Fibroblast of lung (primary cell): ENCODE measurements around the gene AR. TPM values are rescaled to one million over a fixed set of nuclear protein-coding genes. Genes with fewer than 3 reads are reported as not detected.

Experiments used
- DNase-seq, 2 donors: peaks; one replicate each; pipeline versions ENCODE4 v3.0.0 to v3.0.0-alpha.2; 2010; ENCODE audit warnings: low read depth in 2 of 2
- H2AFZ ChIP-seq: 2 replicates; pipeline ENCODE4 v1.5.1; 2012; ENCODE audit warnings: low read length, control low read depth, inconsistent platforms
- H3K27ac ChIP-seq: 2 replicates; pipeline ENCODE4 v1.5.1; 2011; ENCODE audit warnings: low read length, control low read depth; ENCODE audit not compliant: insufficient read depth
- H3K27me3 ChIP-seq: 2 replicates; pipeline ENCODE4 v1.5.1; 2011; ENCODE audit warnings: mild to moderate bottlenecking, low read length; ENCODE audit not compliant: control insufficient read depth, insufficient read depth
- H3K36me3 ChIP-seq: 2 replicates; pipeline ENCODE4 v1.5.1; 2011; ENCODE audit warnings: low read length; ENCODE audit not compliant: control insufficient read depth, insufficient read depth
- H3K4me1 ChIP-seq: 2 replicates; pipeline ENCODE4 v1.5.1; 2011; ENCODE audit warnings: low read length; ENCODE audit not compliant: control insufficient read depth, insufficient read depth; ENCODE audit errors: extremely low read depth
- H3K4me2 ChIP-seq: 2 replicates; pipeline ENCODE4 v1.5.1; 2011; ENCODE audit warnings: low read length, control low read depth; ENCODE audit not compliant: insufficient read depth; ENCODE audit errors: extremely low read depth
- H3K4me3 ChIP-seq, 4 experiments: fragments of 200-600 bp in 1 of 4; sonication (generic) in 1 of 4; replicated peaks in 1 of 4; 2 replicates each; pipeline ENCODE4 v1.5.1; 2011 to 2016; ENCODE audit warnings: low read length in 4 of 4, low read depth in 3 of 4, mild to moderate bottlenecking in 3 of 4, control low read depth in 2 of 4, inconsistent platforms in 1 of 4, mixed read lengths in 1 of 4; ENCODE audit not compliant: insufficient read depth in 1 of 4; ENCODE audit errors: control extremely low read depth in 1 of 4
- H3K79me2 ChIP-seq: 2 replicates; pipeline ENCODE4 v1.5.1; 2012; ENCODE audit warnings: mild to moderate bottlenecking, low read length, inconsistent platforms; ENCODE audit not compliant: control insufficient read depth, insufficient read depth
- H3K9ac ChIP-seq: 2 replicates; pipeline ENCODE4 v1.5.1; 2011; ENCODE audit warnings: mild to moderate bottlenecking, low read length, control low read depth; ENCODE audit not compliant: insufficient read depth
- H3K9me3 ChIP-seq: 2 replicates; pipeline ENCODE4 v1.5.1; 2012; ENCODE audit warnings: low read depth, low read length; ENCODE audit not compliant: control insufficient read depth, insufficient read depth
- H4K20me1 ChIP-seq: 2 replicates; pipeline ENCODE4 v1.5.1; 2011; ENCODE audit warnings: low read length; ENCODE audit not compliant: control insufficient read depth, insufficient read depth; ENCODE audit errors: extremely low read depth
- CTCF ChIP-seq, 2 donors: IDR thresholded peaks in 1 of 2; conservative IDR thresholded peaks in 1 of 2; 1 replicate in 1 of 2; 2 replicates in 1 of 2; pipeline ENCODE4 v1.5.1; 2011 to 2012; ENCODE audit warnings: low read length in 2 of 2, control low read depth in 1 of 2, inconsistent platforms in 1 of 2, low read depth in 1 of 2, mild to moderate bottlenecking in 1 of 2
- EZH2 ChIP-seq: IDR thresholded peaks from 2 replicates; pipeline ENCODE4 v1.5.1; 2012; ENCODE audit warnings: low read length, control low read depth, mild to moderate bottlenecking; ENCODE audit errors: missing control alignments
- polyA plus RNA-seq, 2 donors: library from polyadenylated mRNA; depleted of rRNA in 1 of 2; stranded (reverse) in 1 of 2; unstranded in 1 of 2; fragments of >200 nt; gene quantifications; 2 replicates each; pipeline ENCODE4 v1.2.1, GENCODE V29; 2011 to 2012; ENCODE audit warnings: missing spikeins in 1 of 2
- total RNA-seq: library from RNA; depleted of rRNA; stranded (reverse); fragments of >200 nt; gene quantifications from 2 replicates; pipeline ENCODE4 v1.2.1, GENCODE V29; 2014

The AR gene
- total and polyA plus RNA-seq, 2 donors (not counting 1 experiment from before 2014, with no cell fraction given), result 10.8 to 15.0 TPM

GRCh38 chrX:67614423-67614822 is 70.6 kb downstream of the AR start:
- H3K9me3 ChIP-seq, result no peaks in the 10 kb centered on the region
- H3K4me1 ChIP-seq, result peaks cover 9% of the 10 kb centered on the region
- no peak overlapping the region for H3K9ac ChIP-seq
- no peak overlapping the region for H2AFZ ChIP-seq
- H4K20me1 ChIP-seq, result no peaks in the 10 kb centered on the region
- DNase-seq, result peak; percentile 51 to 55
- H3K27me3 ChIP-seq, result no peaks in the 10 kb centered on the region
- H3K27ac ChIP-seq, result no peak overlapping the region
- no peaks in the 10 kb centered on the region for H3K79me2 ChIP-seq
- no peak overlapping the region for H3K4me3 ChIP-seq
- H3K36me3 ChIP-seq, result no peaks in the 10 kb centered on the region
- no peak overlapping the region for H3K4me2 ChIP-seq
- TF ChIP-seq EZH2, result no peak
- TF ChIP-seq CTCF (conservative IDR thresholded peaks at IDR 0.05 in 1 of 2, IDR thresholded peaks at IDR 0.05 in 1 of 2; ENCODE audit: low read depth in 1 of 2, low read length in 2 of 2), result no peak

- H4K20me1 ChIP-seq, result no peaks in the 10 kb centered on the region
- H3K9ac ChIP-seq, result no peak overlapping the region
- H3K27ac ChIP-seq, result no peak overlapping the region
- H3K4me3 ChIP-seq, result no peak overlapping the region
- H3K4me2 ChIP-seq, result no peak overlapping the region
- H2AFZ ChIP-seq, result no peak overlapping the region
- H3K36me3 ChIP-seq, result no peaks in the 10 kb centered on the region
- no peaks in the 10 kb centered on the region for H3K9me3 ChIP-seq
- peak; percentile 61 to 84 for DNase-seq
- H3K27me3 ChIP-seq, result no peaks in the 10 kb centered on the region
- H3K4me1 ChIP-seq, result peaks cover 4% of the 10 kb centered on the region
- no peaks in the 10 kb centered on the region for H3K79me2 ChIP-seq
- TF ChIP-seq EZH2, result no peak
- no peak for TF ChIP-seq CTCF (conservative IDR thresholded peaks at IDR 0.05 in 1 of 2, IDR thresholded peaks at IDR 0.05 in 1 of 2; ENCODE audit: low read depth in 1 of 2, low read length in 2 of 2)
Observed at GRCh38 chrX:67619253-67619652, 75.4 kb downstream of the AR start.

GRCh38 chrX:67622053-67622585 is 78.3 kb downstream of the AR start:
- DNase-seq, result no peak
- TF ChIP-seq EZH2, result no peak
- no peak for TF ChIP-seq CTCF (conservative IDR thresholded peaks at IDR 0.05 in 1 of 2, IDR thresholded peaks at IDR 0.05 in 1 of 2; ENCODE audit: low read depth in 1 of 2, low read length in 2 of 2)

More at GRCh38 chrX:67622053-67622585, 78.3 kb downstream of the AR start:
- Histone ChIP-seq H3K4me1 (peaks cover 4% of the 10 kb centered on the region), H4K20me1 (no peaks in the 10 kb centered on the region), H3K4me3 (no peak overlapping the region), H3K79me2 (no peaks in the 10 kb centered on the region), H3K4me2 (no peak overlapping the region), H3K9me3 (no peaks in the 10 kb centered on the region), H3K9ac (no peak overlapping the region), H3K27ac (no peak overlapping the region), H3K27me3 (no peaks in the 10 kb centered on the region), H2AFZ (no peak overlapping the region), H3K36me3 (no peaks in the 10 kb centered on the region)
